Right forelimb (tissue), 1 donor: ENCODE measurements around the gene BAD.
"Not testable (repeated sequence)": the region's sequence is repeated elsewhere in the genome, so short reads cannot be mapped to it uniquely, and the experiment has no call there.

Source experiments
- DNase-seq: peaks from one replicate; pipeline ENCODE4 v3.0.0-alpha.2; 2018

BAD gene

GRCh38 chr11:64314805-64315561, 30.5 kb upstream of the BAD start:
- no peak for DNase-seq

GRCh38 chr11:64314146-64314804, 29.8 kb upstream of the BAD start:
- no peak for DNase-seq

GRCh38 chr11:64313491-64314145, 29.2 kb upstream of the BAD start:
- DNase-seq: no peak

GRCh38 chr11:64312947-64313346, 28.5 kb upstream of the BAD start:
- no peak for DNase-seq

- DNase-seq: not testable (repeated sequence)
These were observed 23.3 kb upstream of the BAD start for GRCh38 chr11:64307795-64308194.

GRCh38 chr11:64306876-64307622, 22.6 kb upstream of the BAD start:
- DNase-seq: no peak

- DNase-seq: no peak
These were observed 22.1 kb upstream of the BAD start for GRCh38 chr11:64306563-64306875.

- peak; percentile 76 for DNase-seq
These were observed 21.5 kb upstream of the BAD start for GRCh38 chr11:64305691-64306562.

- DNase-seq: peak; percentile 99
These were observed 20.7 kb upstream of the BAD start, which contains the start of gene ESRRA for GRCh38 chr11:64305075-64305690. Gene ESRRA (plus strand): TSS chr11:64305524. CDS start chr11:64307180, 1,656 bp downstream.

GRCh38 chr11:64304316-64305072, 20.0 kb upstream of the BAD start:
- DNase-seq: peak; percentile 90

GRCh38 chr11:64304032-64304315, 19.5 kb upstream of the BAD start:
- DNase-seq: no peak

- no peak for DNase-seq
These were observed 18.9 kb upstream of the BAD start for GRCh38 chr11:64303109-64304031.

GRCh38 chr11:64299847-64300648, 15.6 kb upstream of the BAD start, which contains the start of gene CATSPERZ:
Gene CATSPERZ (plus strand): TSS chr11:64300358. CDS start chr11:64300411, 53 bp downstream.
- DNase-seq: no peak

- DNase-seq: peak; percentile 78
These were observed 14.7 kb upstream of the BAD start for GRCh38 chr11:64298966-64299846.

GRCh38 chr11:64297699-64298358, 13.4 kb upstream of the BAD start:
- DNase-seq: no peak

GRCh38 chr11:64296830-64297698, 12.6 kb upstream of the BAD start:
- no peak for DNase-seq
